Karpas-422 (cell line): Measurements from ENCODE around the gene APOB. TPM values are rescaled to one million over a fixed set of nuclear protein-coding genes. Genes with fewer than 3 reads are reported as not detected.

Experiments used
- DNase-seq: peaks from one replicate; pipeline ENCODE4 v3.0.0-alpha.2; 2015
- H2AFZ ChIP-seq: fragments of 200-600 bp; sonication (generic); 2 replicates; pipeline ENCODE4 v1.6.1; 2014; ENCODE audit warnings: antibody characterized with exemption, low read length, mixed read lengths
- H3K27ac ChIP-seq: fragments of 200-600 bp; sonication (generic); 2 replicates; pipeline ENCODE4 v1.5.1; 2014; ENCODE audit warnings: mild to moderate bottlenecking, low read length, moderate library complexity
- H3K27me3 ChIP-seq: fragments of 200-600 bp; sonication (generic); 2 replicates; pipeline ENCODE4 v1.6.1; 2014; ENCODE audit warnings: low read length, mixed read lengths
- H3K36me3 ChIP-seq: fragments of 200-600 bp; sonication (generic); 2 replicates; pipeline ENCODE4 v1.6.1; 2014; ENCODE audit warnings: low read length, mixed read lengths; ENCODE audit not compliant: insufficient read depth
- H3K4me1 ChIP-seq: fragments of 200-600 bp; sonication (generic); 2 replicates; pipeline ENCODE4 v1.6.1; 2014; ENCODE audit warnings: mild to moderate bottlenecking, low read length, mixed read lengths
- H3K4me2 ChIP-seq: fragments of 200-600 bp; sonication (generic); 2 replicates; pipeline ENCODE4 v1.6.1; 2014; ENCODE audit warnings: low read length, low read depth, mild to moderate bottlenecking; ENCODE audit not compliant: poor library complexity, severe bottlenecking
- H3K4me3 ChIP-seq: fragments of 200-600 bp; sonication (generic); 2 replicates; pipeline ENCODE4 v1.5.1; 2014; ENCODE audit warnings: mild to moderate bottlenecking, antibody characterized with exemption, low read length, mixed read lengths
- H3K79me2 ChIP-seq: fragments of 200-600 bp; sonication (generic); 2 replicates; pipeline ENCODE4 v1.6.1; 2014; ENCODE audit warnings: mild to moderate bottlenecking, low read length, mixed read lengths
- H3K9ac ChIP-seq: fragments of 200-600 bp; sonication (generic); 2 replicates; pipeline ENCODE4 v1.6.0; 2014; ENCODE audit warnings: low read length
- H3K9me2 ChIP-seq: fragments of 200-600 bp; sonication (generic), shearing (Covaris generic); replicated peaks from 2 replicates; pipeline ENCODE4 v1.6.0; 2014; ENCODE audit warnings: mild to moderate bottlenecking, low read length, moderate library complexity; ENCODE audit not compliant: insufficient read depth
- H3K9me3 ChIP-seq: fragments of 300-700, 200-600 bp; sonication (generic); 2 replicates; pipeline ENCODE4 v1.6.1; 2014; ENCODE audit warnings: low read length, mixed read lengths
- H4K20me1 ChIP-seq: fragments of 200-600 bp; sonication (generic); 2 replicates; pipeline ENCODE4 v1.6.1; 2014; ENCODE audit warnings: mild to moderate bottlenecking, antibody characterized with exemption, low read length, low read depth; ENCODE audit not compliant: insufficient read depth
- total RNA-seq: library from RNA; depleted of rRNA; stranded (reverse); fragments of >200 nt; shearing (Covaris generic); gene quantifications from 2 replicates; pipeline ENCODE4 v1.2.3, GENCODE V29; 2014; ENCODE audit warnings: low replicate concordance; rRNA removed

The APOB gene, protein sequence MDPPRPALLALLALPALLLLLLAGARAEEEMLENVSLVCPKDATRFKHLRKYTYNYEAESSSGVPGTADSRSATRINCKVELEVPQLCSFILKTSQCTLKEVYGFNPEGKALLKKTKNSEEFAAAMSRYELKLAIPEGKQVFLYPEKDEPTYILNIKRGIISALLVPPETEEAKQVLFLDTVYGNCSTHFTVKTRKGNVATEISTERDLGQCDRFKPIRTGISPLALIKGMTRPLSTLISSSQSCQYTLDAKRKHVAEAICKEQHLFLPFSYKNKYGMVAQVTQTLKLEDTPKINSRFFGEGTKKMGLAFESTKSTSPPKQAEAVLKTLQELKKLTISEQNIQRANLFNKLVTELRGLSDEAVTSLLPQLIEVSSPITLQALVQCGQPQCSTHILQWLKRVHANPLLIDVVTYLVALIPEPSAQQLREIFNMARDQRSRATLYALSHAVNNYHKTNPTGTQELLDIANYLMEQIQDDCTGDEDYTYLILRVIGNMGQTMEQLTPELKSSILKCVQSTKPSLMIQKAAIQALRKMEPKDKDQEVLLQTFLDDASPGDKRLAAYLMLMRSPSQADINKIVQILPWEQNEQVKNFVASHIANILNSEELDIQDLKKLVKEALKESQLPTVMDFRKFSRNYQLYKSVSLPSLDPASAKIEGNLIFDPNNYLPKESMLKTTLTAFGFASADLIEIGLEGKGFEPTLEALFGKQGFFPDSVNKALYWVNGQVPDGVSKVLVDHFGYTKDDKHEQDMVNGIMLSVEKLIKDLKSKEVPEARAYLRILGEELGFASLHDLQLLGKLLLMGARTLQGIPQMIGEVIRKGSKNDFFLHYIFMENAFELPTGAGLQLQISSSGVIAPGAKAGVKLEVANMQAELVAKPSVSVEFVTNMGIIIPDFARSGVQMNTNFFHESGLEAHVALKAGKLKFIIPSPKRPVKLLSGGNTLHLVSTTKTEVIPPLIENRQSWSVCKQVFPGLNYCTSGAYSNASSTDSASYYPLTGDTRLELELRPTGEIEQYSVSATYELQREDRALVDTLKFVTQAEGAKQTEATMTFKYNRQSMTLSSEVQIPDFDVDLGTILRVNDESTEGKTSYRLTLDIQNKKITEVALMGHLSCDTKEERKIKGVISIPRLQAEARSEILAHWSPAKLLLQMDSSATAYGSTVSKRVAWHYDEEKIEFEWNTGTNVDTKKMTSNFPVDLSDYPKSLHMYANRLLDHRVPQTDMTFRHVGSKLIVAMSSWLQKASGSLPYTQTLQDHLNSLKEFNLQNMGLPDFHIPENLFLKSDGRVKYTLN (N-terminal part only)
- not detected in 2 replicates for total RNA-seq

GRCh38 chr2:21043744-21044532 is at the start of gene APOB:
Gene APOB (minus strand): TSS chr2:21044073. CDS start chr2:21043945, 128 bp downstream.
- Histone ChIP-seq H3K9me3 (no peaks in the 10 kb centered on the region), H3K27ac (no peak within 1 kb of the TSS), H3K79me2 (no peaks in the 10 kb centered on the region), H3K9me2 (no peaks in the 10 kb centered on the region), H2AFZ (no peak within 1 kb of the TSS), H3K9ac (no peak within 1 kb of the TSS), H3K27me3 (no peaks in the 10 kb centered on the region), H4K20me1 (no peaks in the 10 kb centered on the region), H3K4me3 (no peak within 1 kb of the TSS), H3K36me3 (no peaks in the 10 kb centered on the region), H3K4me1 (no peaks in the 10 kb centered on the region), H3K4me2 (no peak within 1 kb of the TSS)
- no peak for DNase-seq

DNA sequence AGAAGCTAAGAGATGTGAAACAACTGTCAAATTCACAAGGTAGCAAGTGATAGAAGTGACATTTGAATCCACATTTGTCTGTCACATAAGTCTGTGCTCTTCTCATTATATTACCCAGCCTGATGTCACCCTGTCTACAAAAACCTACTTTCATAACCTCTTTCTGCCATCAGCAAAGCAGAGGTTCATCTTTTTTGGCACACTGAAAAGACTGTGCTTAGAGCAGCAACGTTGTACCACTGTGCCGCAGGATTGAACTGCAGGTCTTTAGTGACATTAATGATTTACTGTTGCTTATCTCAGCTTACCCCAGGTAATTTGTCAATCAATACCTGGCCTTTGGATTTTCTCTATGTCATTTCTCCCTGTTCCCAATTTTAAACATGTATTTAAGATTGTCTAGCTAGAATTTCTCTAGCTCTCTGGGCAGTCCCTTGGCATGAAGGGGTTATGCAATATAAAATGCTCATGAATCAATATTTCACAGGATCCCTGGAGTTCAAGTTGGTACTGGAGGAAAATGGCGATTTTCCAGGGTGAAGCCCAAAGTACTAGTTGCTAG is 48.5 kb upstream of the APOB start:
- peak; percentile 33 for DNase-seq
- H3K9me2 ChIP-seq, result no peaks in the 10 kb centered on the region
- no peak overlapping the region for H3K9ac ChIP-seq
- no peak overlapping the region for H3K4me3 ChIP-seq
- H4K20me1 ChIP-seq, result no peaks in the 10 kb centered on the region
- no peaks in the 10 kb centered on the region for H3K4me1 ChIP-seq
- H3K36me3 ChIP-seq, result no peaks in the 10 kb centered on the region
- H3K27ac ChIP-seq, result no peak overlapping the region
- no peaks in the 10 kb centered on the region for H3K9me3 ChIP-seq
- no peak overlapping the region for H2AFZ ChIP-seq
- no peaks in the 10 kb centered on the region for H3K27me3 ChIP-seq
- no peaks in the 10 kb centered on the region for H3K79me2 ChIP-seq
- H3K4me2 ChIP-seq, result no peak overlapping the region

- H3K9me3 ChIP-seq, result no peaks in the 10 kb centered on the region
Observed at GRCh38 chr2:21084401-21084800, 40.5 kb upstream of the APOB start.

DNA sequence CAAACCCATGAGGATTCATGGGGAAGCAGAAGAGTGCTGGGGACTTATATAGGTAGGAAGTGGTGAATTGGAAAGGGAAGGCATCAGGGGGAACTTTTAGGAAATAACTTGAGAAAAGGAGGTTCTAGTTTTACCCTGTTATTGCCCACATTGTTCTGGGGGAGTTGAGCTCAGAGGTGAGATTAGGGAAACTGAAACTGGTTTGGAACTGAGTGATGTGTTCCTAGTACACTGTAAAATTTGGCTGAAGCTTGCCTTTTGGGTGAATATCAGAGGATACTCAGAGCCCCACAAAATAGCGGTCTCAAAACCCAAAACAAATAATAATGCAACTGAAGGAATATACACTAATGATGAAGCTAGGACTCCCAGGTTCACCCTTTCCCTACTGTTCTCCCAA is 39.6 kb upstream of the APOB start:
- Histone ChIP-seq H3K79me2 (no peaks in the 10 kb centered on the region), H3K27me3 (no peaks in the 10 kb centered on the region)

More at GRCh38 chr2:21084401-21084800, 40.5 kb upstream of the APOB start:
- H3K4me3 ChIP-seq, result no peak overlapping the region
- no peaks in the 10 kb centered on the region for H3K27me3 ChIP-seq
- no peaks in the 10 kb centered on the region for H4K20me1 ChIP-seq
- no peak overlapping the region for H3K27ac ChIP-seq
- DNase-seq, result no peak
- no peaks in the 10 kb centered on the region for H3K9me2 ChIP-seq
- H3K36me3 ChIP-seq, result no peaks in the 10 kb centered on the region
- H2AFZ ChIP-seq, result no peak overlapping the region
- no peaks in the 10 kb centered on the region for H3K79me2 ChIP-seq
- H3K4me1 ChIP-seq, result no peaks in the 10 kb centered on the region
- no peak overlapping the region for H3K4me2 ChIP-seq
- no peak overlapping the region for H3K9ac ChIP-seq

DNA sequence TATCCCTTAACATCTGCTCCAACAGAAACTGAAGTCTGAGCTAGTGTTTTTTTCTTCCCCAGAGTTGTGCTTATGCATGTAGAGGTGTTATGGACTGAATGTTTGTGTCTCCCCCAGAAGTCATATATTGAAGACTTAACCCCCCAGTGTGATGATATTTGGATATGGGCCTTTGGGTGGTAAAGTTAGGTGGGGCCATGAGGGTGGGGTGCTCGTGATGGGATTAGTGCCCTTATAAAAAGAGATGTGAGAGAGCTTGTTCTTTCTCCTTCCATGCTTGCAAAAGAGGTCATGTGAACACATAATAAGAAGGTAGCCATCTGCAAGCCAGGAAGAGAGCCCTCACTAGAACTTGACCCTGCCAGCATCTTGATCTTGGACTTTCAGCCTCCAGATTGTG is 34.4 kb upstream of the APOB start:
- no peaks in the 10 kb centered on the region for H3K4me1 ChIP-seq
- H3K36me3 ChIP-seq, result no peaks in the 10 kb centered on the region
- no peak overlapping the region for H3K4me3 ChIP-seq
- no peaks in the 10 kb centered on the region for H3K79me2 ChIP-seq
- no peaks in the 10 kb centered on the region for H3K27me3 ChIP-seq
- no peak overlapping the region for H2AFZ ChIP-seq
- no peak overlapping the region for H3K27ac ChIP-seq
- no peak for DNase-seq
- H3K4me2 ChIP-seq, result no peak overlapping the region
- H3K9me3 ChIP-seq, result no peaks in the 10 kb centered on the region
- H3K9me2 ChIP-seq, result no peaks in the 10 kb centered on the region
- no peak overlapping the region for H3K9ac ChIP-seq
- no peaks in the 10 kb centered on the region for H4K20me1 ChIP-seq

More for the DNA sequence above, 39.6 kb upstream of the APOB start:
- H3K9ac ChIP-seq, result no peak overlapping the region
- no peak overlapping the region for H2AFZ ChIP-seq
- H3K27ac ChIP-seq, result no peak overlapping the region
- no peak overlapping the region for H3K4me3 ChIP-seq
- no peaks in the 10 kb centered on the region for H4K20me1 ChIP-seq
- DNase-seq, result peak; percentile 38
- no peaks in the 10 kb centered on the region for H3K4me1 ChIP-seq
- H3K36me3 ChIP-seq, result no peaks in the 10 kb centered on the region
- no peak overlapping the region for H3K4me2 ChIP-seq
- no peaks in the 10 kb centered on the region for H3K9me3 ChIP-seq
- no peaks in the 10 kb centered on the region for H3K9me2 ChIP-seq

GRCh38 chr2:21072477-21073242 is 28.8 kb upstream of the APOB start:
- no peak overlapping the region for H3K4me3 ChIP-seq
- H3K36me3 ChIP-seq, result no peaks in the 10 kb centered on the region
- no peaks in the 10 kb centered on the region for H3K9me2 ChIP-seq
- no peaks in the 10 kb centered on the region for H3K4me1 ChIP-seq
- H3K4me2 ChIP-seq, result no peak overlapping the region
- H2AFZ ChIP-seq, result no peak overlapping the region
- H3K9me3 ChIP-seq, result no peaks in the 10 kb centered on the region
- DNase-seq, result no peak
- H3K9ac ChIP-seq, result no peak overlapping the region
- no peaks in the 10 kb centered on the region for H4K20me1 ChIP-seq
- no peak overlapping the region for H3K27ac ChIP-seq
- H3K79me2 ChIP-seq, result no peaks in the 10 kb centered on the region
- H3K27me3 ChIP-seq, result no peaks in the 10 kb centered on the region
